H9 (cell line): ENCODE measurements around the gene CCDC198. TPM values are rescaled to one million over a fixed set of nuclear protein-coding genes. Genes with fewer than 3 reads are reported as not detected.

Experiments used
- DNase-seq: peaks from one replicate; pipeline ENCODE4 v3.0.0-alpha.2; 2017
- H2AFZ ChIP-seq: one replicate; pipeline ENCODE4 v1.6.1; 2013; ENCODE audit warnings: mild to moderate bottlenecking, low read length, control low read depth, moderate library complexity
- H2AK5ac ChIP-seq: 2 replicates; pipeline ENCODE4 v1.6.1; 2013; ENCODE audit warnings: low read length, control low read depth, mixed read lengths; ENCODE audit not compliant: insufficient read length
- H2BK120ac ChIP-seq: one replicate; pipeline ENCODE4 v1.6.1; 2013; ENCODE audit warnings: low read depth, mild to moderate bottlenecking, low read length, control low read depth, inconsistent platforms; ENCODE audit not compliant: poor library complexity, severe bottlenecking
- H2BK12ac ChIP-seq: 2 replicates; pipeline ENCODE4 v1.6.1; 2013; ENCODE audit warnings: low read length, control low read depth, mixed read lengths, low read depth; ENCODE audit not compliant: insufficient read length
- H2BK15ac ChIP-seq: 2 replicates; pipeline ENCODE4 v1.6.1; 2013; ENCODE audit warnings: low read depth, low read length, control low read depth
- H2BK20ac ChIP-seq: one replicate; pipeline ENCODE4 v1.6.1; 2013; ENCODE audit warnings: low read depth, mild to moderate bottlenecking, low read length, control low read depth, inconsistent platforms; ENCODE audit not compliant: poor library complexity, severe bottlenecking
- H2BK5ac ChIP-seq: 2 replicates; pipeline ENCODE4 v1.6.1; 2013; ENCODE audit warnings: low read length, control low read depth, mixed read lengths; ENCODE audit not compliant: insufficient read length
- H3K14ac ChIP-seq: 2 replicates; pipeline ENCODE4 v1.6.1; 2013; ENCODE audit warnings: low read length, control low read depth; ENCODE audit not compliant: insufficient read depth
- H3K18ac ChIP-seq: 2 replicates; pipeline ENCODE4 v1.6.1; 2013; ENCODE audit warnings: low read depth, mild to moderate bottlenecking, mixed read lengths, low read length, control low read depth; ENCODE audit not compliant: insufficient read length
- H3K23ac ChIP-seq: 2 replicates; pipeline ENCODE4 v1.6.1; 2013; ENCODE audit warnings: low read length, control low read depth, mixed read lengths, low read depth; ENCODE audit not compliant: insufficient read length
- H3K23me2 ChIP-seq: 2 replicates; pipeline ENCODE4 v1.6.1; 2013; ENCODE audit warnings: low read depth, mild to moderate bottlenecking, mixed read lengths, low read length, control low read depth; ENCODE audit not compliant: insufficient read length, poor library complexity, severe bottlenecking
- H3K27ac ChIP-seq: 2 replicates; pipeline ENCODE4 v1.5.1; 2013; ENCODE audit warnings: low read length, control low read depth, mixed read lengths, low read depth; ENCODE audit not compliant: insufficient read length
- H3K27me3 ChIP-seq: 2 replicates; pipeline ENCODE4 v1.6.1; 2013; ENCODE audit warnings: low read length, control low read depth, inconsistent platforms; ENCODE audit not compliant: insufficient read depth
- H3K4ac ChIP-seq: 2 replicates; pipeline ENCODE4 v1.6.1; 2013; ENCODE audit warnings: low read depth, mild to moderate bottlenecking, control low read depth, inconsistent platforms, low read length, moderate library complexity
- H3K4me1 ChIP-seq: 2 replicates; pipeline ENCODE4 v1.6.1; 2013; ENCODE audit warnings: low read length, control low read depth, inconsistent platforms; ENCODE audit not compliant: insufficient read depth
- H3K4me2 ChIP-seq: 2 replicates; pipeline ENCODE4 v1.6.1; 2013; ENCODE audit warnings: low read length, control low read depth, mixed read lengths; ENCODE audit not compliant: insufficient read length, insufficient read depth
- H3K56ac ChIP-seq: 2 replicates; pipeline ENCODE4 v1.6.1; 2013; ENCODE audit warnings: low read depth, mild to moderate bottlenecking, mixed read lengths, low read length, control low read depth; ENCODE audit not compliant: insufficient read length
- H3K79me1 ChIP-seq: 2 replicates; pipeline ENCODE4 v1.6.1; 2013; ENCODE audit warnings: low read depth, mild to moderate bottlenecking, moderate library complexity, low read length, control low read depth, inconsistent platforms; ENCODE audit not compliant: insufficient read depth, poor library complexity, severe bottlenecking
- H3K79me2 ChIP-seq: 2 replicates; pipeline ENCODE4 v1.6.1; 2013; ENCODE audit warnings: low read length, control low read depth, inconsistent platforms; ENCODE audit not compliant: insufficient read depth
- H3K9ac ChIP-seq: 2 replicates; pipeline ENCODE4 v1.6.1; 2013; ENCODE audit warnings: low read length, control low read depth, mixed read lengths; ENCODE audit not compliant: insufficient read length; ENCODE audit errors: extremely low read depth
- H3K9me3 ChIP-seq: one replicate; pipeline ENCODE4 v1.6.1; 2013; ENCODE audit warnings: low read depth, low read length, inconsistent platforms; ENCODE audit not compliant: control insufficient read depth
- H3T11ph ChIP-seq: one replicate; pipeline ENCODE4 v1.6.1; 2013; ENCODE audit warnings: mild to moderate bottlenecking, low read length, control low read depth, inconsistent platforms
- H4K20me1 ChIP-seq: one replicate; pipeline ENCODE4 v1.6.1; 2013; ENCODE audit not compliant: control insufficient read depth, insufficient read length, insufficient read depth
- H4K5ac ChIP-seq: 2 replicates; pipeline ENCODE4 v1.6.1; 2013; ENCODE audit warnings: low read depth, mild to moderate bottlenecking, mixed read lengths, low read length, control low read depth; ENCODE audit not compliant: insufficient read length
- H4K8ac ChIP-seq: replicated peaks from 2 replicates; pipeline ENCODE4 v1.6.1; 2013; ENCODE audit warnings: low read length, control low read depth, mixed read lengths, low read depth; ENCODE audit not compliant: insufficient read length
- H4K91ac ChIP-seq: 2 replicates; pipeline ENCODE4 v1.6.1; 2013; ENCODE audit warnings: low read depth, mild to moderate bottlenecking, moderate library complexity, mixed read lengths, low read length, control low read depth; ENCODE audit not compliant: insufficient read length
- H3K27ac Mint-ChIP-seq, 3 experiments: 2 replicates in 2 of 3; 3 replicates in 1 of 3; pipeline ENCODE4 v1.8.0; 2020 to 2021; ENCODE audit warnings: mixed read lengths in 3 of 3, mild to moderate bottlenecking in 1 of 3, moderate library complexity in 1 of 3
- H3K27me3 Mint-ChIP-seq: 2 replicates; pipeline ENCODE4 v1.8.0; 2021; ENCODE audit warnings: low read depth, mild to moderate bottlenecking, moderate library complexity, mixed read lengths
- H3K36me3 Mint-ChIP-seq, 3 experiments: 2 replicates in 2 of 3; 3 replicates in 1 of 3; pipeline ENCODE4 v1.8.0; 2020 to 2021; ENCODE audit warnings: low read depth in 3 of 3, mixed read lengths in 3 of 3; ENCODE audit not compliant: insufficient read depth in 1 of 3
- H3K4me1 Mint-ChIP-seq, 2 experiments: 2 replicates each; pipeline ENCODE4 v1.8.0; 2020; ENCODE audit warnings: mixed read lengths in 2 of 2
- H3K4me3 Mint-ChIP-seq, 2 experiments: 2 replicates in 1 of 2; 3 replicates in 1 of 2; pipeline ENCODE4 v1.8.0; 2020 to 2021; ENCODE audit warnings: mild to moderate bottlenecking in 2 of 2, mixed read lengths in 2 of 2, moderate library complexity in 1 of 2
- H3K9me3 Mint-ChIP-seq, 2 experiments: 2 replicates in 1 of 2; 3 replicates in 1 of 2; pipeline ENCODE4 v1.8.0; 2020; ENCODE audit warnings: mild to moderate bottlenecking in 2 of 2, mixed read lengths in 2 of 2, moderate library complexity in 1 of 2
- CTCF ChIP-seq: fragments of 200-600 bp; sonication (generic); conservative IDR thresholded peaks from 3 replicates; pipeline ENCODE4 v1.8.0; 2021; ENCODE audit warnings: antibody characterized with exemption, mild to moderate bottlenecking
- WGBS: extraction: QIAGEN DNeasy Blood & Tissue Kit; methylation state at CpG from one replicate; pipeline ENCODE4 v1.1.7; 2013; ENCODE audit warnings: missing lambda C conversion rate, low lambda C conversion rate, mixed read lengths; ENCODE audit not compliant: insufficient read length; ENCODE audit errors: extremely low coverage; 5-methylcytosine and 5-hydroxymethylcytosine counted together
- total RNA-seq: library from RNA; stranded (reverse); gene quantifications from 2 replicates; pipeline ENCODE4 v1.2.1, GENCODE V29; 2021

CCDC198 gene
- total RNA-seq, 1 experiment from 2014 or later = not detected

- Histone ChIP-seq H3K27me3 (no peaks in the 10 kb centered on the region), H2AFZ (no peak overlapping the region), H3K56ac (no peak overlapping the region), H4K91ac (no peak overlapping the region), H2BK15ac (no peak overlapping the region), H2BK12ac (no peak overlapping the region), H3K4me2 (no peak overlapping the region), H3T11ph (no peak overlapping the region), H2BK5ac (no peak overlapping the region), H3K23me2 (no peaks in the 10 kb centered on the region), H3K14ac (no peak overlapping the region), H3K4me1 (no peaks in the 10 kb centered on the region), H3K9ac (no peak overlapping the region), H2BK20ac (no peak overlapping the region), H3K9me3 (no peaks in the 10 kb centered on the region), H3K27ac (no peak overlapping the region), H3K23ac (no peak overlapping the region), H3K18ac (no peak overlapping the region), H4K20me1 (no peaks in the 10 kb centered on the region), H4K5ac (no peak overlapping the region), H3K79me1 (no peaks in the 10 kb centered on the region), H2AK5ac (no peak overlapping the region), H4K8ac (no peak overlapping the region), H3K79me2 (no peaks in the 10 kb centered on the region), H2BK120ac (no peak overlapping the region), H3K4ac (no peak overlapping the region)
- peak; percentile 74 for TF ChIP-seq CTCF
- no CpG with 5 or more reads among the region's 3 CpGs for WGBS
- Mint-ChIP-seq H3K36me3 (peaks cover 0 to 11% (median 0%) of the 10 kb centered on the region in 3 experiments; a peak in 2 of 7 replicates), H3K4me1 (peaks cover 2 to 3% of the 10 kb centered on the region in 2 experiments; a peak in 2 of 4 replicates), H3K4me3 (no peak overlapping the region), H3K27me3 (peaks cover 4% of the 10 kb centered on the region; the same call in 1 of the 2 replicates), H3K27ac (no peak overlapping the region), H3K9me3 (peaks cover 11 to 14% of the 10 kb centered on the region in 2 experiments)
- peak; percentile 67 for DNase-seq
Measured at GRCh38 chr14:57526942-57527341, 33.3 kb upstream of the CCDC198 start.
